Activated naive CD4-positive, alpha-beta T cell treated with anti-CD3 and anti-CD28 coated beads, Interleukin-2, amount 10 ng/mL, durations not matched to agents 5 hours and 36 hours (primary cell): ENCODE data around the gene PAX9. TPM values are rescaled to one million over a fixed set of nuclear protein-coding genes. Genes with fewer than 3 reads are reported as not detected.

Source experiments
- total RNA-seq, 2 experiments: library from RNA; stranded (reverse); gene quantifications; one replicate each; pipeline ENCODE4 v1.2.3, GENCODE V29; 2021

Gene PAX9
- not detected for total RNA-seq

GRCh38 chr14:36661506-36662257 lies at the start of gene PAX9:
Gene PAX9 (plus strand): TSS chr14:36661860. CDS start chr14:36662090, 230 bp downstream.

Other genes starting within 250 kb of the PAX9 start
- gene NKX2-1, start 141.6 kb upstream of the PAX9 start, total RNA-seq, result not detected
- gene NKX2-8, start 79.2 kb upstream of the PAX9 start, total RNA-seq, result not detected